ENCODE data around the gene TNFRSF1A.

DNA sequence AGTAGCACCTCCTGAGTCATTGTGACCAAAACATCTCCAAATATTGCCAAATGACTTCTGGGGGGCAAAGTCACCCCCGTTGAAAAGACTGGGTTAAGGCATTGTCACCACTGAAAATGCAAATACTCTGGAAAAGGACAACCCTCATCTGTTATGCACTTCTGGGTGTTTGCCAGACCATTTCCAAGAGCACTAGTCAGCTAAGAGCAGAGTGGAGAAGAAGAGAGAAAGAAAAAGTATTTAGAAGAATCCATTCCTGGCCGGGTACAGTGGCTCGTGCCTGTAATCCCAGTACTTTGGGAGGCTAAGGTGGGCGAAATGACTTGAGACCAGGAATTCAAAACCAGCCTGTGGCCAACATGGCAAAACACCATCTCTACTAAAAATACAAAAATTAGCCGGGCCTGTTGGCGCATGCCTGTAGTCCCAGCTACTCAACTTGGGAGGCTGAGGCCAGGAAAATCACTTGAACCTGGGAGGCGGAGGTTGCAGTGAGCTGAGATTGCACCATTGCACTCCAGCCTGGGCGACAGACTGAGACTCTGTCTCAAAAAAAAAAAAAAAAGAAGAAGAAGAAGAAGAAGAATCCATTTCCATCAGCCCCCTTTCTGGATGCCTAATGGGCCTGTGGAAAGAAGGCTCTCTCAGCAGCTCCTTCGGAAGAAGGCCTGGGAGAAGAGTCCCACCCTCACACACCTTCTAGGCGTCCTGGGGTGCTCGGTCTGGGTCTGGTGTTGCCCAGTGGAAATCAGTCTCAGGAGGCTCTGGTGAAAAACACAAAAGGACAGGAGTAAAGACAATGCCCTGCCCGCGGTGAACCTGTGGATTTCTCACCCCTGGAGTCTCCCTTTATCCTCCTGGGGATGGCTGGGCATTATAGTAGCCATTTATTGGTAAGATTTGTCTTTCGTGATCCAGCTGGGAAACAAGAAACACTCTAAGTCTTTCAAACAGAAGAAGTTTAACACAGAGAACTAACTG lies 38.6 kb upstream of the TNFRSF1A start:
- TF ChIP-seq, protein P1, sequence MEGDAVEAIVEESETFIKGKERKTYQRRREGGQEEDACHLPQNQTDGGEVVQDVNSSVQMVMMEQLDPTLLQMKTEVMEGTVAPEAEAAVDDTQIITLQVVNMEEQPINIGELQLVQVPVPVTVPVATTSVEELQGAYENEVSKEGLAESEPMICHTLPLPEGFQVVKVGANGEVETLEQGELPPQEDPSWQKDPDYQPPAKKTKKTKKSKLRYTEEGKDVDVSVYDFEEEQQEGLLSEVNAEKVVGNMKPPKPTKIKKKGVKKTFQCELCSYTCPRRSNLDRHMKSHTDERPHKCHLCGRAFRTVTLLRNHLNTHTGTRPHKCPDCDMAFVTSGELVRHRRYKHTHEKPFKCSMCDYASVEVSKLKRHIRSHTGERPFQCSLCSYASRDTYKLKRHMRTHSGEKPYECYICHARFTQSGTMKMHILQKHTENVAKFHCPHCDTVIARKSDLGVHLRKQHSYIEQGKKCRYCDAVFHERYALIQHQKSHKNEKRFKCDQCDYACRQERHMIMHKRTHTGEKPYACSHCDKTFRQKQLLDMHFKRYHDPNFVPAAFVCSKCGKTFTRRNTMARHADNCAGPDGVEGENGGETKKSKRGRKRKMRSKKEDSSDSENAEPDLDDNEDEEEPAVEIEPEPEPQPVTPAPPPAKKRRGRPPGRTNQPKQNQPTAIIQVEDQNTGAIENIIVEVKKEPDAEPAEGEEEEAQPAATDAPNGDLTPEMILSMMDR (IDR thresholded peaks at IDR 0.05): no peak
- TF ChIP-seq POLR2A (IDR thresholded peaks at IDR 0.05) (no peak), POLR2AphosphoS5 (IDR thresholded peaks at IDR 0.05) (no peak)
